Activated naive CD4-positive, alpha-beta T cell treated with anti-CD3 and anti-CD28 coated beads for 36 hours (primary cell): ENCODE data around the gene TCAP. TPM values are rescaled to one million over a fixed set of nuclear protein-coding genes. Genes with fewer than 3 reads are reported as not detected.

Experiments
- CTCF ChIA-PET: fragments of 350-600 bp; sonication (Branson Sonifier 250); formaldehyde crosslinking; loops from one replicate; lab custom pipeline; 2021; ENCODE audit warnings: antibody characterized with exemption; lab: Charles Lee
- DNase-seq: peaks from one replicate; pipeline ENCODE4 v3.0.0-alpha.2; 2020
- H3K27ac Mint-ChIP-seq: one replicate; pipeline ENCODE4 v1.8.0; 2021; ENCODE audit warnings: mild to moderate bottlenecking, mixed read lengths
- H3K27me3 Mint-ChIP-seq: one replicate; pipeline ENCODE4 v1.8.0; 2021; ENCODE audit warnings: low read depth, mixed read lengths
- H3K36me3 Mint-ChIP-seq: one replicate; pipeline ENCODE4 v1.8.0; 2021; ENCODE audit warnings: low read depth, mixed read lengths
- H3K4me1 Mint-ChIP-seq: one replicate; pipeline ENCODE4 v1.8.0; 2021; ENCODE audit warnings: low read depth, mixed read lengths
- H3K4me3 Mint-ChIP-seq: one replicate; pipeline ENCODE4 v1.8.0; 2021; ENCODE audit warnings: mild to moderate bottlenecking, moderate library complexity, mixed read lengths
- H3K9me3 Mint-ChIP-seq: one replicate; pipeline ENCODE4 v1.8.0; 2021; ENCODE audit warnings: mixed read lengths
- intact Hi-C: fragments of 100-400 bp; cut with micrococcal nuclease; formaldehyde crosslinking; loops from one replicate; pipeline ENCODE4 v1.15.1; 2023
- total RNA-seq, 2 experiments: library from RNA; stranded (reverse); gene quantifications; one replicate each; pipeline ENCODE4 v1.2.3, GENCODE V29; 2021

The TCAP gene
- total RNA-seq, 2 experiments from 2014 or later = 0.74 to 1.1 TPM

GRCh38 chr17:39653662-39654331, 11.4 kb upstream of the TCAP start:
- peaks cover 7% of the 10 kb centered on the region for H3K36me3 Mint-ChIP-seq
- no peaks in the 10 kb centered on the region for H3K9me3 Mint-ChIP-seq
- H3K27ac Mint-ChIP-seq = no peak overlapping the region
- H3K27me3 Mint-ChIP-seq = no peaks in the 10 kb centered on the region
- no peak overlapping the region for H3K4me3 Mint-ChIP-seq
- peaks cover 47% of the 10 kb centered on the region for H3K4me1 Mint-ChIP-seq
- CTCF ChIA-PET = interaction anchor here (0.6 to 6.0 kb wide), 23 partner anchors 12 to 422 kb away, joined by 3 to 44 read pairs (median 6); partner anchors contain the start of genes MIEN1, STARD3 and TCAP
- intact Hi-C loops = loop anchor here (1.0 kb wide), 1 partner anchor 31 kb away; no protein-coding TSS in a partner anchor
- DNase-seq = peak; percentile 92

DNA sequence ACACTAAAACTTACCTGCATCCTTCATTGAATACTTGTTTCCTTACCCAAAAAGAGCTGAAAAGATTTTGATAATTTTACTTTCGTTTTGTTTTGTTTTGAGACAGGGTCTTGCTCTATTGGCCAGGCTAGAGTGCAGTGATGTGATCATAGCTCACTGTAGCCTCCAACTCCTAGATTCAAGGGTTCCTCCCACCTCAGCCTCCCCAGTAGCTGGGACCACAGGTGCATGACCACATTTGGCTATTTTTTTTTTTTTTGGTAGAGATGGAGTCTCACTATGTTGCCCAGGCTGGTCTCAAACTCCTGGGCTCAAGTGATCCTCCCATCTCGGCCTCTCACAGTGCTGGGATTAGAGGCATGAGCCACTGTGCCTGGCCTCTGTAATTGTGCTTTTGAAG, 10.0 kb upstream of the TCAP start:
- Mint-ChIP-seq H3K9me3 (no peaks in the 10 kb centered on the region), H3K36me3 (peaks cover 10% of the 10 kb centered on the region), H3K4me1 (peaks cover 54% of the 10 kb centered on the region), H3K27ac (peak overlapping the region; percentile 26), H3K27me3 (no peaks in the 10 kb centered on the region), H3K4me3 (no peak overlapping the region)
- CTCF ChIA-PET = interaction anchor here (0.6 to 6.0 kb wide), 19 partner anchors 11 to 298 kb away, joined by 3 to 44 read pairs (median 6); partner anchors contain the start of genes MIEN1, PGAP3, PNMT and STARD3
- intact Hi-C loops = no loop called here
- no peak for DNase-seq

GRCh38 chr17:39658346-39658745, 6.8 kb upstream of the TCAP start:
- intact Hi-C loops = no loop called here
- no peaks in the 10 kb centered on the region for H3K27me3 Mint-ChIP-seq
- H3K36me3 Mint-ChIP-seq = peaks cover 14% of the 10 kb centered on the region
- H3K4me1 Mint-ChIP-seq = peaks cover 46% of the 10 kb centered on the region
- no peak overlapping the region for H3K27ac Mint-ChIP-seq
- CTCF ChIA-PET = interaction anchor here (0.9 kb wide), 1 partner anchor 235 kb away, joined by 3 read pairs; no protein-coding TSS in a partner anchor
- H3K9me3 Mint-ChIP-seq = no peaks in the 10 kb centered on the region
- DNase-seq = no peak
- no peak overlapping the region for H3K4me3 Mint-ChIP-seq

DNA sequence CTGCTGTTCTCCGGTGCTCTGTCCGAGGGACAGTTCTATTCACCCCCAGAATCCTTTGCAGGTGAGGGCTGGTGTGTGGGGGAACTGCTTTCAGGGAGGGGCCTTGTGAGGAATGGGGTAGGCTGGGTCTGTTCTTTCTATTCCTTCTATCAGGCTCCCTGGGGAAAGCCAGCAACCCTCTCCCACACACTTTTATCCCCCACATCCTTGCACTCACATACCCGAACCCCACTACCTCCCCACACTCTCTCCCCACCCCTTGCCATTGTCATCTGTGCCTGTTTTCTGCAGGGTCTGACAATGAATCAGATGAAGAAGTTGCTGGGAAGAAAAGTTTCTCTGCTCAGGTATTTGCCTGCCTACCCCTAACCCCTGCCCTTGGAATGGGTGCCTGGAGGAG, 6.4 kb upstream of the TCAP start:
- no peaks in the 10 kb centered on the region for H3K27me3 Mint-ChIP-seq
- CTCF ChIA-PET = no interaction called here
- peaks cover 44% of the 10 kb centered on the region for H3K4me1 Mint-ChIP-seq

DNA sequence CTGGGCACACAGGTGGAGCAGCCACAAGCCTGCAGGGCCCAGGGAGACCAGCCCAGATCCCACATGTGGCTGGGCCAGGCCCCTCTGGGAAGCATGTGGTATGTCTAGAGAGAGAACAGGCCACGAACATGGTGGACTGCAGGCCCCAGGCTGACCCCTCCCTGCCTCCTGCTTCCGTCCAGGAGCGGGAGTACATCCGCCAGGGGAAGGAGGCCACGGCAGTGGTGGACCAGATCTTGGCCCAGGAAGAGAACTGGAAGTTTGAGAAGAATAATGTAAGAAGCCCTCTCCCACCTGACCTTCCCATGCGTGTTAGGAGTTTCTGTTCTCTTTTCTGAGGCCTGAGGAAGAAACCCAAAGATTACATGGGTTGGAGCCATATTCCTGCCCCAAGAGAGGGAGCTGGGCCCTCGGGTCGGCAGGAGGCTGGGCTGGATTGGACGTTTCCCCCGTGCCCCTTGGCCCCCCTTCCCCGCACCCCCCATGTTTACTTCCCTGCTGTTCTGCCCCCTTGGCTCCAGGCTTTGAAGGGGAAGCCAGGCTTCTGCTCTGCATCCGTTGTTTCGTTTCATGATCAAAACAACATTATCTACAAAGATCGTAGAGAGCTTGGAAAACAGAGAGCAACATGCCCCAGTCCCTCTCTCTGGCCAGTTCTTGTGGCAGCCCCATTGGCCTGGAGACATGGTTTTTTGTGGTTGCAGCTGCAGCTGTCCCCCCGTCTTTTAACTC, 5.7 kb upstream of the TCAP start:
- CTCF ChIA-PET = interaction anchor here (0.8 to 1.0 kb wide), 2 partner anchors 12 to 36 kb away, joined by 3 to 4 read pairs; no protein-coding TSS in a partner anchor
- Mint-ChIP-seq H3K4me3 (no peak overlapping the region), H3K36me3 (peaks cover 14% of the 10 kb centered on the region), H3K27ac (peak overlapping the region; percentile 61), H3K9me3 (no peaks in the 10 kb centered on the region), H3K4me1 (peaks cover 40% of the 10 kb centered on the region), H3K27me3 (no peaks in the 10 kb centered on the region)
- intact Hi-C loops = no loop called here
- DNase-seq = no peak

More for the DNA sequence above, 6.4 kb upstream of the TCAP start:
- Mint-ChIP-seq H3K4me3 (no peak overlapping the region), H3K36me3 (peaks cover 14% of the 10 kb centered on the region), H3K9me3 (no peaks in the 10 kb centered on the region), H3K27ac (no peak overlapping the region)
- no peak for DNase-seq
- intact Hi-C loops = no loop called here

DNA sequence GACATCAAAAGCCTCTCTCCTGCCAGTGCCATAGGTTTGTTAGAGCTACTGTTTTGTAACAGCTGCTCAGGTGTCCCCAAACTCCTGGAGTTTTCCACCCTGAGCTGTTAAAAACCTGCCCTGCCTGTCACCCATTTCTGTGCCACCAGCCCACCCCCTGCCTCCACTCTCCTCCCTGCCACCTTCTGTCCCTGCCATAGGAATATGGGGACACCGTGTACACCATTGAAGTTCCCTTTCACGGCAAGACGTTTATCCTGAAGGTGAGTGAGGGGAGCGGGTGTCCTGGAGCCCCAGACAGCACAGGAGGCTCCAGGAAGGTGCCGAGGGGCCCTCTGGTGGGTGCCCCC, 5.2 kb upstream of the TCAP start:
- CTCF ChIA-PET = interaction anchor here (0.8 to 1.0 kb wide), 2 partner anchors 11 to 37 kb away, joined by 3 to 4 read pairs; no protein-coding TSS in a partner anchor
- no peak for DNase-seq
- H3K9me3 Mint-ChIP-seq = no peaks in the 10 kb centered on the region
- peaks cover 14% of the 10 kb centered on the region for H3K36me3 Mint-ChIP-seq
- H3K4me3 Mint-ChIP-seq = no peak overlapping the region
- intact Hi-C loops = no loop called here
- H3K4me1 Mint-ChIP-seq = peaks cover 34% of the 10 kb centered on the region
- peak overlapping the region; percentile 61 for H3K27ac Mint-ChIP-seq
- no peaks in the 10 kb centered on the region for H3K27me3 Mint-ChIP-seq

DNA sequence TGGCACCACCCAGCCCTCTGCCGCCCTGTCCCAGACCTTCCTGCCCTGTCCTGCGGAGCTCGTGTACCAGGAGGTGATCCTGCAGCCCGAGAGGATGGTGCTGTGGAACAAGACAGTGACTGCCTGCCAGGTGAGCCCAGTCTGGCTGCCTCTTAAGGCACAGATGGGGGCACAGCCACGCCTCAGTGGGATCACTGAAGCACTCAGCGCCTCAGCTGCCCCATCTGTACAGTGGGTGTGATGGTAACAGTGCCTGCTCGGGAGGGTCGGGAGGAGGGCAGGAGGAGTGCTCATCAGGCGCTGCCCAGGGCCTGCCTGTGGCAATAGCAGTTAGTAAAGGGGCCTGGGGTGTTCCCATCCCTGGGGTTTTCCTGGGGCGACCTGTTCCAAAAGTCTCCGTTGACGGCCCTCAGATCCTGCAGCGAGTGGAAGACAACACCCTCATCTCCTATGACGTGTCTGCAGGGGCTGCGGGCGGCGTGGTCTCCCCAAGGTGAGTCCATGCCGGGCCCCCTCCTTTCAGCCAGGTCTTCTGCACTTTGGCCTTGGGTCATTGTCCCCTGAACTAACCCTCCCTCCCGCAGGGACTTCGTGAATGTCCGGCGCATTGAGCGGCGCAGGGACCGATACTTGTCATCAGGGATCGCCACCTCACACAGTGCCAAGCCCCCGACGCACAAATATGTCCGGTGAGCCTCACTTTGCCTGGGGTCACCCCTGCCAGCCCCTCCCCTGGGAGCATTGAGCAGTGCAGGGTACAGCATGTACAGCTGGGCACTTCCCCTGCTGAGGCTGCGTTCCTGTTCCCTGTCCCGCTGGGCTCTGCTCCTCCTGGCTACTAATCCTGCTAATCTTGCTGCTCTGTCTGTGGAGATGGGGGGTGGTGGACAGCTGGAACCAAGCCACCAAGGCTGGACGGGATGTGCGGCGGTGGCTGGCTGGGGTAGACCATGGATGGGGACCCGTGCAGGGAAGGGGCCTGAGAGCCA, 4.5 kb upstream of the TCAP start:
- Mint-ChIP-seq H3K27me3 (no peaks in the 10 kb centered on the region), H3K9me3 (no peaks in the 10 kb centered on the region), H3K36me3 (peaks cover 11% of the 10 kb centered on the region), H3K4me1 (peaks cover 31% of the 10 kb centered on the region), H3K27ac (peak overlapping the region; percentile 58), H3K4me3 (no peak overlapping the region)
- intact Hi-C loops = no loop called here
- CTCF ChIA-PET = interaction anchor here (1.0 kb wide), 1 partner anchor 38 kb away, joined by 3 read pairs; no protein-coding TSS in a partner anchor
- no peak for DNase-seq

DNA sequence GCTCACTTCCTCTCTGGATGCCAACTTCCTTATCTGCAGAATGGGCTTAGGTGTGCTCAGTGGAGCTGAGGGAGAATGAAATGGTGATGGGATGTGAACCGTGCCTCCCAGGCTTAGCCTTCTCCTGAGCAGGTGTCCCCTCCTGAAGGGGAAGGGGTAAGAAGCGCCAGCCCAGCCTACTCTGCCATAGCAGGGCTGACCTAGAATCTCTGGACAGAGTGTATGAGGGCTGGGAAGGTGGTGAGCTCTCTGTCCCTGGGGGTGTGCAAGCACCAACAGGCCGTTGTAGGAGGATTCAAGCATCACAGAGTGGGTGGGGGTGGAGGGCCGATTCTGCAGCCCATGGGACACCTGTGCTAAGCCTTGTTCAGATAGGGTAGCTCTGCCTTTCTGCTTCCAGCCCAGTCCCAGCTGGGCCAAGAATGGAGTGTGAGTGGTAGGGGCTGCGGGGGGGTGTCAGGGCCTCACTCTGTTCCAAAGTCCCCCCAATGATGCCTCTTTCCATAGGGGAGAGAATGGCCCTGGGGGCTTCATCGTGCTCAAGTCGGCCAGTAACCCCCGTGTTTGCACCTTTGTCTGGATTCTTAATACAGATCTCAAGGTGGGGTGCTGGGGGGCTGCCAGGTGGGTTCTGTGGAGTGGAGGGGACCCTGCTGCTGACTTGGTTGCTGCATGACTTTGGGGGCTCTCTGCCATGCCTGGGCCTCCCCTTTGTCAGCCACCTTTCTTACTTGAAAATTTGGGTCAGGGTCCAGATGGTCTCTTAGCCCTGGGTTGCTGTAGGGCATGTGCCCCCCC, 3.2 kb upstream of the TCAP start:
- Mint-ChIP-seq H3K27ac (no peak overlapping the region), H3K9me3 (no peaks in the 10 kb centered on the region), H3K4me1 (peaks cover 30% of the 10 kb centered on the region), H3K4me3 (no peak overlapping the region), H3K27me3 (peaks cover 7% of the 10 kb centered on the region), H3K36me3 (peaks cover 9% of the 10 kb centered on the region)
- CTCF ChIA-PET = no interaction called here
- no peak for DNase-seq
- intact Hi-C loops = no loop called here

DNA sequence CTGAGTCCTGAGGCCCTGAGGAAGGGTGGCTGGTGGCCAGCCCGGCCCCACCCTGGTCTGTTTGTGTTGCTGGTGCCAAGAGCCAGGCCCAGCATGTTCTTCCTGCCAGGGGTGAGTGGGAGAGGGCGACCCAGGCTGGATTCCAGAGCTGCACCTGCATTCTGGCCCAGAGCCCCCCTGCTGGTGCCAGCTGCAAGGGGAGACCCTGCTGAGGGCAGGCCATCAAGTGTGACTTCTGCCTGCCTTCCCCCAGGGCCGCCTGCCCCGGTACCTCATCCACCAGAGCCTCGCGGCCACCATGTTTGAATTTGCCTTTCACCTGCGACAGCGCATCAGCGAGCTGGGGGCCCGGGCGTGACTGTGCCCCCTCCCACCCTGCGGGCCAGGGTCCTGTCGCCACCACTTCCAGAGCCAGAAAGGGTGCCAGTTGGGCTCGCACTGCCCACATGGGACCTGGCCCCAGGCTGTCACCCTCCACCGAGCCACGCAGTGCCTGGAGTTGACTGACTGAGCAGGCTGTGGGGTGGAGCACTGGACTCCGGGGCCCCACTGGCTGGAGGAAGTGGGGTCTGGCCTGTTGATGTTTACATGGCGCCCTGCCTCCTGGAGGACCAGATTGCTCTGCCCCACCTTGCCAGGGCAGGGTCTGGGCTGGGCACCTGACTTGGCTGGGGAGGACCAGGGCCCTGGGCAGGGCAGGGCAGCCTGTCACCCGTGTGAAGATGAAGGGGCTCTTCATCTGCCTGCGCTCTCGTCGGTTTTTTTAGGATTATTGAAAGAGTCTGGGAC, 2.4 kb upstream of the TCAP start:
- H3K9me3 Mint-ChIP-seq = no peaks in the 10 kb centered on the region
- H3K4me3 Mint-ChIP-seq = no peak overlapping the region
- H3K27me3 Mint-ChIP-seq = peaks cover 9% of the 10 kb centered on the region
- DNase-seq = no peak
- intact Hi-C loops = no loop called here
- CTCF ChIA-PET = interaction anchor here (0.6 kb wide), 1 partner anchor 296 kb away, joined by 3 read pairs; no protein-coding TSS in a partner anchor
- H3K36me3 Mint-ChIP-seq = peaks cover 8% of the 10 kb centered on the region
- peaks cover 30% of the 10 kb centered on the region for H3K4me1 Mint-ChIP-seq
- H3K27ac Mint-ChIP-seq = no peak overlapping the region

DNA sequence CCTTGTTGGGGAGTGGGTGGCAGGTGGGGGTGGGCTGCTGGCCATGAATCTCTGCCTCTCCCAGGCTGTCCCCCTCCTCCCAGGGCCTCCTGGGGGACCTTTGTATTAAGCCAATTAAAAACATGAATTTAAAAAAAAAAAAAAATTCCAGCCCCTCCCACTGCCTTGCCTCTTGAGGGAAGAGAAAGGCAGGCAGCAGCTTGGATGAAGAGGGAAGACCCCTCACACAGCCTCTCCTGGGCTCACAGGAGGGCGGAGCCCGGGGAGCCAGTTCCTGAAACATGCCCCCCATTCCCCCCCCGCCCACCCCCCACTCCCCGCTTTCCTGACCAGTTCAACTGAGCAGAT, 1.8 kb upstream of the TCAP start:
- no peak for DNase-seq
- CTCF ChIA-PET = interaction anchor here (0.6 kb wide), 1 partner anchor 297 kb away, joined by 3 read pairs; no protein-coding TSS in a partner anchor
- H3K4me1 Mint-ChIP-seq = peaks cover 24% of the 10 kb centered on the region
- no peaks in the 10 kb centered on the region for H3K9me3 Mint-ChIP-seq
- no peak overlapping the region for H3K4me3 Mint-ChIP-seq
- H3K27ac Mint-ChIP-seq = no peak overlapping the region
- H3K36me3 Mint-ChIP-seq = peaks cover 8% of the 10 kb centered on the region
- H3K27me3 Mint-ChIP-seq = peaks cover 9% of the 10 kb centered on the region
- intact Hi-C loops = no loop called here
